HepG2 (cell line): Measurements from ENCODE around the gene ECHS1. TPM values are rescaled to one million over a fixed set of nuclear protein-coding genes. Genes with fewer than 3 reads are reported as not detected.

Experiments
- ARID4A ChIP-seq: sonication (generic); formaldehyde crosslinking; IDR thresholded peaks from 2 replicates; pipeline ENCODE4 v1.5.0; 2020; ENCODE audit warnings: mild to moderate bottlenecking, missing genetic modification reagents, borderline replicate concordance
- ELF4 ChIP-seq: sonication (generic); formaldehyde crosslinking; IDR thresholded peaks from 2 replicates; pipeline ENCODE4 v1.5.0; 2020; ENCODE audit warnings: missing genetic modification reagents, mild to moderate bottlenecking, moderate library complexity, borderline replicate concordance
- FOSL2 ChIP-seq: sonication (generic); formaldehyde crosslinking; IDR thresholded peaks from 2 replicates; pipeline ENCODE4 v1.4.0; 2020; ENCODE audit warnings: missing genetic modification reagents
- GMEB1 ChIP-seq: sonication (generic); formaldehyde crosslinking; IDR thresholded peaks from 2 replicates; pipeline ENCODE4 v1.5.1; 2020; ENCODE audit warnings: missing genetic modification reagents, mild to moderate bottlenecking, borderline replicate concordance
- ISX ChIP-seq: sonication (generic); formaldehyde crosslinking; conservative IDR thresholded peaks from 2 replicates; pipeline ENCODE4 v1.5.0; 2020; ENCODE audit warnings: missing genetic modification reagents
- NR2F2 ChIP-seq: IDR thresholded peaks from 2 replicates; pipeline ENCODE4 v1.6.1; 2012; ENCODE audit warnings: low read depth, inconsistent platforms, borderline replicate concordance
- SNAI1 ChIP-seq: sonication (generic); formaldehyde crosslinking; IDR thresholded peaks from 2 replicates; pipeline ENCODE4 v1.5.0; 2020; ENCODE audit warnings: mild to moderate bottlenecking, missing genetic modification reagents, borderline replicate concordance
- TARDBP ChIP-seq: sonication (generic); formaldehyde crosslinking; IDR thresholded peaks from 2 replicates; pipeline ENCODE4 v1.8.0; 2022; ENCODE audit warnings: mild to moderate bottlenecking, missing genetic modification reagents
- ZBED4 ChIP-seq: sonication (generic); formaldehyde crosslinking; IDR thresholded peaks from 2 replicates; pipeline ENCODE4 v1.4.0; 2020; ENCODE audit warnings: missing genetic modification reagents, borderline replicate concordance
- ZNF260 ChIP-seq: sonication (generic); formaldehyde crosslinking; IDR thresholded peaks from 2 replicates; pipeline ENCODE4 v1.4.0; 2020; ENCODE audit warnings: missing genetic modification reagents, low read depth, mild to moderate bottlenecking, borderline replicate concordance
- ZNF430 ChIP-seq: sonication (generic); formaldehyde crosslinking; IDR thresholded peaks from 2 replicates; pipeline ENCODE4 v1.9.0; 2021; ENCODE audit warnings: mild to moderate bottlenecking, missing genetic modification reagents
- ZNF639 ChIP-seq: conservative IDR thresholded peaks from 2 replicates; pipeline ENCODE4 v1.6.1; 2018; ENCODE audit warnings: missing genetic modification reagents
- polyA plus RNA-seq, 8 experiments: library from polyadenylated mRNA; depleted of rRNA in 3 of 8; stranded (reverse) in 7 of 8; unstranded in 1 of 8; fragments of >200 nt; fragmentation: Illumina TruSeq in 4 of 8; extraction: Trizol in 4 of 8; gene quantifications; 2 replicates each; pipeline versions ENCODE4 v1.2.1 to v1.2.3, GENCODE V29; 2011 to 2016; ENCODE audit warnings: low read depth in 4 of 8, missing spikeins in 1 of 8, mixed read lengths in 1 of 8; ENCODE audit not compliant: insufficient read depth in 1 of 8
- total RNA-seq, 5 experiments: library from RNA; depleted of rRNA; stranded (reverse); fragments of >200 nt; fragmentation: Illumina TruSeq; extraction: Trizol; gene quantifications; 2 replicates each; pipeline ENCODE4 v1.2.3, GENCODE V29; 2016; ENCODE audit warnings: low read depth in 1 of 5

Gene ECHS1
- total and polyA plus RNA-seq, 2 of the 13 experiments (the other 11 are each of a cell fraction or from before 2014, with no cell fraction given): 32.7 to 195 TPM

- TF ChIP-seq ARID4A (CRISPR knock-in tag) (peak; percentile 48), ZNF639 (CRISPR knock-in tag) (0 out of 2 replicates have a peak, but pooled peaks have one; percentile 34), ZBED4 (CRISPR knock-in tag) (peak; percentile 16; the same call in 1 of the 2 replicates), ZNF430 (CRISPR knock-in tag) (no peak), ELF4 (CRISPR knock-in tag) (0 out of 2 replicates have a peak, but pooled peaks have one; percentile 48), ZNF260 (CRISPR knock-in tag) (no peak), NR2F2 (peak; percentile 9; the same call in 1 of the 2 replicates), GMEB1 (0 out of 2 replicates have a peak, but pooled peaks have one; percentile 35), FOSL2 (peak; percentile 3; the same call in 1 of the 2 replicates), SNAI1 (no peak), ISX (0 out of 2 replicates have a peak, but pooled peaks have one; percentile 2), TARDBP (peak; percentile 41; the same call in 1 of the 2 replicates)
These were observed 15.6 kb downstream of the ECHS1 start, which contains the start of gene FUOM (continued) for GRCh38 chr10:133357285-133358161.
